Measurements from ENCODE around the gene MAP7D3.

GRCh38 chrX:136190038-136190713, 61.0 kb downstream of the MAP7D3 start:
- TF ChIP-seq OSR1 (CRISPR knock-in tag; IDR thresholded peaks at IDR 0.05) (no peak), CSRNP3 (CRISPR knock-in tag; IDR thresholded peaks at IDR 0.05) (no peak), ZNF70 (CRISPR knock-in tag; IDR thresholded peaks at IDR 0.05) (no peak), ESRRG (CRISPR knock-in tag; IDR thresholded peaks at IDR 0.05) (no peak), ZNF565 (CRISPR knock-in tag; conservative IDR thresholded peaks at IDR 0.05; ENCODE audit: low read depth) (no peak), ZC3H10 (CRISPR knock-in tag; IDR thresholded peaks at IDR 0.05) (no peak), ZFP3 (CRISPR knock-in tag; IDR thresholded peaks at IDR 0.05) (no peak)
- TF ChIP-seq, protein P1, sequence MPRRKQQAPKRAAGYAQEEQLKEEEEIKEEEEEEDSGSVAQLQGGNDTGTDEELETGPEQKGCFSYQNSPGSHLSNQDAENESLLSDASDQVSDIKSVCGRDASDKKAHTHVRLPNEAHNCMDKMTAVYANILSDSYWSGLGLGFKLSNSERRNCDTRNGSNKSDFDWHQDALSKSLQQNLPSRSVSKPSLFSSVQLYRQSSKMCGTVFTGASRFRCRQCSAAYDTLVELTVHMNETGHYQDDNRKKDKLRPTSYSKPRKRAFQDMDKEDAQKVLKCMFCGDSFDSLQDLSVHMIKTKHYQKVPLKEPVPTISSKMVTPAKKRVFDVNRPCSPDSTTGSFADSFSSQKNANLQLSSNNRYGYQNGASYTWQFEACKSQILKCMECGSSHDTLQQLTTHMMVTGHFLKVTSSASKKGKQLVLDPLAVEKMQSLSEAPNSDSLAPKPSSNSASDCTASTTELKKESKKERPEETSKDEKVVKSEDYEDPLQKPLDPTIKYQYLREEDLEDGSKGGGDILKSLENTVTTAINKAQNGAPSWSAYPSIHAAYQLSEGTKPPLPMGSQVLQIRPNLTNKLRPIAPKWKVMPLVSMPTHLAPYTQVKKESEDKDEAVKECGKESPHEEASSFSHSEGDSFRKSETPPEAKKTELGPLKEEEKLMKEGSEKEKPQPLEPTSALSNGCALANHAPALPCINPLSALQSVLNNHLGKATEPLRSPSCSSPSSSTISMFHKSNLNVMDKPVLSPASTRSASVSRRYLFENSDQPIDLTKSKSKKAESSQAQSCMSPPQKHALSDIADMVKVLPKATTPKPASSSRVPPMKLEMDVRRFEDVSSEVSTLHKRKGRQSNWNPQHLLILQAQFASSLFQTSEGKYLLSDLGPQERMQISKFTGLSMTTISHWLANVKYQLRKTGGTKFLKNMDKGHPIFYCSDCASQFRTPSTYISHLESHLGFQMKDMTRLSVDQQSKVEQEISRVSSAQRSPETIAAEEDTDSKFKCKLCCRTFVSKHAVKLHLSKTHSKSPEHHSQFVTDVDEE (CRISPR knock-in tag; IDR thresholded peaks at IDR 0.05): no peak

All from SK-N-SH treated with all-trans-retinoic acid at 6 μM for 48 hours (cell line).